ENCODE measurements around the gene AGER.

Gene AGER

GRCh38 chr6:32140420-32141046 lies 43.5 kb downstream of the AGER start:
- no peak overlapping the region for H3K4me3 ChIP-seq (ENCODE audit: low read depth, low read length)
- no peak for DNase-seq (ENCODE audit: low read depth)
- TF ChIP-seq CTCF (IDR thresholded peaks at IDR 0.05; ENCODE audit: control insufficient read depth, extremely low read depth, insufficient read depth), result no peak

GRCh38 chr6:32139590-32139989 lies 44.5 kb downstream of the AGER start:
- no peak for TF ChIP-seq CTCF (IDR thresholded peaks at IDR 0.05; ENCODE audit: control insufficient read depth, extremely low read depth, insufficient read depth)
- no peak overlapping the region for H3K4me3 ChIP-seq (ENCODE audit: low read depth, low read length)

DNA sequence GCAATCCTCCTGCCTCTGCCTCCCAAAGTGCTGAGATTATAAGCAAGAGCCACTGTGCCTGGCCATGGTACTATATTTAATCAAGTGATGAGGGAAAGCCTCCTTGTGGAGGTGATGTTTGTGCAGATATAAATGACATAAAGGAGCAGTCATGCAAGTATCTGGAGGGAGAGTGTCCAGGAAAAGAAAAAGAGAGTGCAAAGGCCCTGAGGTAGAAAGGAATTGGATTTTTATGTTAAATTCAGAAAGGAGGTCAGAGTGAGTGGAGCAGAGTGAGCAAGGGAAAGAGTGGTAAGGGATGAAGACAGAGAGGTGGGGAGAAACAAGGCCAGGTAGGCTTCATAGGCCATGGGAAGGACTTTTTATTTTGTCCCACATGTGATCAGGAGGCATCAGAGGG lies 46.6 kb downstream of the AGER start:
- no peak for DNase-seq (ENCODE audit: low read depth)
- no peak for TF ChIP-seq CTCF (IDR thresholded peaks at IDR 0.05; ENCODE audit: control insufficient read depth, extremely low read depth, insufficient read depth)
- H3K4me3 ChIP-seq (ENCODE audit: low read depth, low read length), result no peak overlapping the region

More at GRCh38 chr6:32139590-32139989, 44.5 kb downstream of the AGER start:
- DNase-seq (ENCODE audit: low read depth), result no peak

GRCh38 chr6:32133786-32134185 lies 50.3 kb downstream of the AGER start:
- TF ChIP-seq CTCF (IDR thresholded peaks at IDR 0.05; ENCODE audit: control insufficient read depth, extremely low read depth, insufficient read depth), result no peak
- H3K4me3 ChIP-seq (ENCODE audit: low read depth, low read length), result no peak overlapping the region
- no peak for DNase-seq (ENCODE audit: low read depth)

DNA sequence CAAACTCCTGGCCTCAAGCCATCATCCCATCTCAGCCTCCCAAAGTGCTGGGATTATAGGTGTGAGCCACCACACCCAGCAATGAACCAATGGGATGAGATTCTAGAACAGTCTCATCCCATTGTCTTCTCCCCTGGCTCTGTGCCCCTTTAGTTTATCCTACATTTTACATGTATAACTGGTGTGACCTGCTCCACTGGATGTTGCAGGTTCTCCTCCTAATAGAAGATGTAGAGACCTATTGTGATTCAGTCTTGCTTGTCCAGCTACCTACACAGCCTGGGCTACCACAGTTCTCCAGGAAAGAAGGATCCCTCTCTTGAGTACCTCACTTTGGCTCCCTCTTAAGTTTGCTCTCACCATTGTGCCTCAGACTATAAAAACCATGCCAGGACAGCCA lies 51.9 kb downstream of the AGER start:
- DNase-seq (ENCODE audit: low read depth), result peak; percentile 40
- no peak for TF ChIP-seq CTCF (IDR thresholded peaks at IDR 0.05; ENCODE audit: control insufficient read depth, extremely low read depth, insufficient read depth)
- H3K4me3 ChIP-seq (ENCODE audit: low read depth, low read length), result no peak overlapping the region

- no peak overlapping the region for H3K4me3 ChIP-seq (ENCODE audit: low read depth, low read length)
- no peak for TF ChIP-seq CTCF (IDR thresholded peaks at IDR 0.05; ENCODE audit: control insufficient read depth, extremely low read depth, insufficient read depth)
- no peak for DNase-seq (ENCODE audit: low read depth)
These were observed 52.6 kb downstream of the AGER start for GRCh38 chr6:32131439-32131948.

Measured in LNCaP clone FGC (cell line).